OCI-LY7 (cell line): ENCODE measurements around the gene LPCAT3.

Experiments used
- CTCF ChIP-seq: fragments of 200-600 bp; sonication (generic); conservative IDR thresholded peaks from 2 replicates; pipeline ENCODE4 v1.5.1; 2014; ENCODE audit warnings: mild to moderate bottlenecking, antibody characterized with exemption, low read length, moderate library complexity, mixed read lengths
- EZH2phosphoT487 ChIP-seq: fragments of 200-600 bp; sonication (generic); IDR thresholded peaks from 2 replicates; pipeline ENCODE4 v1.6.1; 2018; ENCODE audit warnings: low read depth, borderline replicate concordance, mild to moderate bottlenecking, mixed run types, antibody characterized with exemption, low read length, moderate library complexity, mixed read lengths

GRCh38 chr12:7054925-7055324 is 36.6 kb upstream of the LPCAT3 start:
- TF ChIP-seq CTCF: no peak
- no peak for TF ChIP-seq EZH2phosphoT487
